HepG2 (cell line): ENCODE data around the gene TSGA10IP. TPM values are rescaled to one million over a fixed set of nuclear protein-coding genes. Genes with fewer than 3 reads are reported as not detected.

Experiments
- AHR ChIP-seq: IDR thresholded peaks from 2 replicates; pipeline ENCODE4 v1.6.1; 2018; ENCODE audit warnings: missing genetic modification reagents, missing compliant biosample characterization
- ATAD3A ChIP-seq: sonication (generic); formaldehyde crosslinking; IDR thresholded peaks from 2 replicates; pipeline ENCODE4 v1.4.0; 2020; ENCODE audit warnings: missing genetic modification reagents
- BRD4 ChIP-seq: sonication (generic); formaldehyde crosslinking; IDR thresholded peaks from 2 replicates; pipeline ENCODE4 v1.4.0; 2020; ENCODE audit warnings: missing genetic modification reagents
- BRF2 ChIP-seq: sonication (generic); formaldehyde crosslinking; IDR thresholded peaks from 2 replicates; pipeline ENCODE4 v1.8.1; 2022; ENCODE audit warnings: mild to moderate bottlenecking, missing genetic modification reagents
- DDIT3 ChIP-seq: sonication (generic); formaldehyde crosslinking; IDR thresholded peaks from 2 replicates; pipeline ENCODE4 v1.4.0; 2020; ENCODE audit warnings: mild to moderate bottlenecking, missing genetic modification reagents
- EP300 ChIP-seq, 3 experiments: sonication (generic) in 1 of 3; formaldehyde crosslinking in 1 of 3; IDR thresholded peaks; 2 replicates each; pipeline versions ENCODE4 v1.5.1 to v1.6.1; 2011 to 2020; ENCODE audit warnings: low read depth in 2 of 3, low read length in 2 of 3, borderline replicate concordance in 1 of 3, improper control_type of control experiment in 1 of 3, mild to moderate bottlenecking in 1 of 3, missing genetic modification reagents in 1 of 3, moderate library complexity in 1 of 3
- ETV5 ChIP-seq: IDR thresholded peaks from 2 replicates; pipeline ENCODE4 v1.6.1; 2018; ENCODE audit warnings: missing biosample characterization, missing genetic modification reagents, inconsistent platforms, borderline replicate concordance
- FOXA3 ChIP-seq: IDR thresholded peaks from 2 replicates; pipeline ENCODE4 v1.6.1; 2016; ENCODE audit warnings: missing genetic modification reagents, missing compliant biosample characterization
- MBD4 ChIP-seq: IDR thresholded peaks from 2 replicates; pipeline ENCODE4 v1.6.1; 2012; ENCODE audit warnings: low read length, inconsistent platforms, borderline replicate concordance
- RBM22 ChIP-seq: fragments of 200-400 bp; formaldehyde crosslinking; optimal IDR thresholded peaks from 2 replicates; pipeline ENCODE3; 2017; ENCODE audit warnings: mild to moderate bottlenecking, low read length, moderate library complexity
- RFX1 ChIP-seq: fragments of 450-650 bp; IDR thresholded peaks from 2 replicates; pipeline ENCODE4 v1.6.1; 2017
- RXRB ChIP-seq: IDR thresholded peaks from 2 replicates; pipeline ENCODE4 v1.6.1; 2016; ENCODE audit warnings: borderline replicate concordance, missing genetic modification reagents, missing compliant biosample characterization
- SCMH1 ChIP-seq: sonication (generic); formaldehyde crosslinking; IDR thresholded peaks from 2 replicates; pipeline ENCODE4 v1.9.0; 2021; ENCODE audit warnings: missing genetic modification reagents, mild to moderate bottlenecking, borderline replicate concordance
- ZBTB26 ChIP-seq: IDR thresholded peaks from 2 replicates; pipeline ENCODE4 v1.6.1; 2016; ENCODE audit warnings: missing compliant biosample characterization, missing genetic modification reagents, borderline replicate concordance
- ZNF597 ChIP-seq: sonication (generic); formaldehyde crosslinking; IDR thresholded peaks from 2 replicates; pipeline ENCODE4 v1.5.0; 2020; ENCODE audit warnings: missing genetic modification reagents
- ZNF770 ChIP-seq: sonication (generic); formaldehyde crosslinking; IDR thresholded peaks from 2 replicates; pipeline ENCODE4 v1.5.0; 2020; ENCODE audit warnings: mild to moderate bottlenecking, missing genetic modification reagents
- ZSCAN31 ChIP-seq: sonication (generic); formaldehyde crosslinking; IDR thresholded peaks from 2 replicates; pipeline ENCODE4 v1.5.0; 2020; ENCODE audit warnings: low read depth, mild to moderate bottlenecking, missing genetic modification reagents
- polyA plus RNA-seq, 8 experiments: library from polyadenylated mRNA; depleted of rRNA in 3 of 8; stranded (reverse) in 7 of 8; unstranded in 1 of 8; fragments of >200 nt; fragmentation: Illumina TruSeq in 4 of 8; extraction: Trizol in 4 of 8; gene quantifications; 2 replicates each; pipeline versions ENCODE4 v1.2.1 to v1.2.3, GENCODE V29; 2011 to 2016; ENCODE audit warnings: low read depth in 4 of 8, missing spikeins in 1 of 8, mixed read lengths in 1 of 8; ENCODE audit not compliant: insufficient read depth in 1 of 8
- total RNA-seq, 5 experiments: library from RNA; depleted of rRNA; stranded (reverse); fragments of >200 nt; fragmentation: Illumina TruSeq; extraction: Trizol; gene quantifications; 2 replicates each; pipeline ENCODE4 v1.2.3, GENCODE V29; 2016; ENCODE audit warnings: low read depth in 1 of 5
- TF ChIP-seq, protein P1 (sequence below): sonication (generic); formaldehyde crosslinking; IDR thresholded peaks from 2 replicates; pipeline ENCODE4 v1.5.0; 2020; ENCODE audit warnings: mild to moderate bottlenecking, missing genetic modification reagents, moderate library complexity
- TF ChIP-seq, protein P2 (sequence below): sonication (generic); formaldehyde crosslinking; IDR thresholded peaks from 2 replicates; pipeline ENCODE4 v1.4.0; 2020; ENCODE audit warnings: missing genetic modification reagents, low read depth, mild to moderate bottlenecking, borderline replicate concordance
- TF ChIP-seq, protein P3 (sequence below): sonication (generic); formaldehyde crosslinking; IDR thresholded peaks from 2 replicates; pipeline ENCODE4 v1.4.0; 2020; ENCODE audit warnings: mild to moderate bottlenecking, missing genetic modification reagents

The TSGA10IP gene
- total and polyA plus RNA-seq, 2 of the 13 experiments (the other 11 are each of a cell fraction or from before 2014, with no cell fraction given), result not detected

DNA sequence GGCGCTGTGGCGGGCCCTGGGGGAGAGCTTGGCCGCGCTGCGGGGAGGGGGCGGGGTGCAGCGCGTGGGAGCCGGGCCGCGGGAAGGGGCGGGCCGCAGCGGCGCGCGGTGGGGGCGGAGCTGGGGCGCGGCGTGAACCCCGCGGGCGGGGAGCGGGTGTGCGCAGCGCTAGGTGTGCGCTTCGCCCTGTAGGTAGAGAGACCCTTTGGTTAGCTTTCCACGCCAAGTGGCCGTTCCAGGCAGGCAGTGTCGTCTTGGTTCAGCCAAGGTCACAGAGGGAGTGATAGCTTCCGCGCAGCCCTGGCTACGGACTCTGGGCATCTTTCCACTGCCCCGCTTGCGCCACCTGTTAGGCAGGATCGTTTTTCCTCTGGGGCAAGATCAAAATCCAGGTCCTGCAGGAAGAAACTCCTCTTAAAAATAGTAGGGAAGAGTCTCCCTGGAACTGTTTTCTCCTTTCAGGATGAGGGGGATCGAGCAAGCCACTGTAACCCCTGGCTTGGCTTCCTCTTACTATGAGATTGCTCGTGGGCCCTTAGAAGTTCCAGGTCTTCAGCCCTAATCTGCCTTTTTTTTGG is 57.5 kb downstream of the TSGA10IP start (continued):
- TF ChIP-seq FOXA3 (CRISPR knock-in tag) (no peak), EP300 (IDR thresholded peaks at IDR 0.05; ENCODE audit: low read depth in 2 of 2, low read length in 2 of 2) (no peak), EP300 (CRISPR knock-in tag; IDR thresholded peaks at IDR 0.05; ENCODE audit: borderline replicate concordance) (no peak), BRD4 (CRISPR knock-in tag) (no peak), RBM22 (no peak), MBD4 (no peak), RFX1 (no peak), BRF2 (CRISPR knock-in tag) (no peak), ZNF770 (CRISPR knock-in tag) (no peak), ZNF597 (CRISPR knock-in tag) (no peak), ZBTB26 (CRISPR knock-in tag) (0 out of 2 replicates have a peak, but pooled peaks have one; percentile 31), ATAD3A (CRISPR knock-in tag) (no peak), RXRB (CRISPR knock-in tag) (0 out of 2 replicates have a peak, but pooled peaks have one; percentile 7), ZSCAN31 (CRISPR knock-in tag) (0 out of 2 replicates have a peak, but pooled peaks have one; percentile 7), AHR (CRISPR knock-in tag) (no peak), DDIT3 (CRISPR knock-in tag) (no peak), SCMH1 (CRISPR knock-in tag) (no peak), ETV5 (CRISPR knock-in tag) (no peak)
- TF ChIP-seq, protein P1, sequence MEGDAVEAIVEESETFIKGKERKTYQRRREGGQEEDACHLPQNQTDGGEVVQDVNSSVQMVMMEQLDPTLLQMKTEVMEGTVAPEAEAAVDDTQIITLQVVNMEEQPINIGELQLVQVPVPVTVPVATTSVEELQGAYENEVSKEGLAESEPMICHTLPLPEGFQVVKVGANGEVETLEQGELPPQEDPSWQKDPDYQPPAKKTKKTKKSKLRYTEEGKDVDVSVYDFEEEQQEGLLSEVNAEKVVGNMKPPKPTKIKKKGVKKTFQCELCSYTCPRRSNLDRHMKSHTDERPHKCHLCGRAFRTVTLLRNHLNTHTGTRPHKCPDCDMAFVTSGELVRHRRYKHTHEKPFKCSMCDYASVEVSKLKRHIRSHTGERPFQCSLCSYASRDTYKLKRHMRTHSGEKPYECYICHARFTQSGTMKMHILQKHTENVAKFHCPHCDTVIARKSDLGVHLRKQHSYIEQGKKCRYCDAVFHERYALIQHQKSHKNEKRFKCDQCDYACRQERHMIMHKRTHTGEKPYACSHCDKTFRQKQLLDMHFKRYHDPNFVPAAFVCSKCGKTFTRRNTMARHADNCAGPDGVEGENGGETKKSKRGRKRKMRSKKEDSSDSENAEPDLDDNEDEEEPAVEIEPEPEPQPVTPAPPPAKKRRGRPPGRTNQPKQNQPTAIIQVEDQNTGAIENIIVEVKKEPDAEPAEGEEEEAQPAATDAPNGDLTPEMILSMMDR (CRISPR knock-in tag), result peak; percentile 33
- TF ChIP-seq, protein P2, sequence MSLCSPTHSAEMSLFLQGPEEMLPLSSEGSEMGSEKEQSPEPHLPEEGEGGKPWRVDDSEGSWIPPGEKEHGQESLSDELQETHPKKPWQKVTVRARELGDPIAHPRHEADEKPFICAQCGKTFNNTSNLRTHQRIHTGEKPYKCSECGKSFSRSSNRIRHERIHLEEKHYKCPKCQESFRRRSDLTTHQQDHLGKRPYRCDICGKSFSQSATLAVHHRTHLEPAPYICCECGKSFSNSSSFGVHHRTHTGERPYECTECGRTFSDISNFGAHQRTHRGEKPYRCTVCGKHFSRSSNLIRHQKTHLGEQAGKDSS, result no peak
- TF ChIP-seq, protein P3, sequence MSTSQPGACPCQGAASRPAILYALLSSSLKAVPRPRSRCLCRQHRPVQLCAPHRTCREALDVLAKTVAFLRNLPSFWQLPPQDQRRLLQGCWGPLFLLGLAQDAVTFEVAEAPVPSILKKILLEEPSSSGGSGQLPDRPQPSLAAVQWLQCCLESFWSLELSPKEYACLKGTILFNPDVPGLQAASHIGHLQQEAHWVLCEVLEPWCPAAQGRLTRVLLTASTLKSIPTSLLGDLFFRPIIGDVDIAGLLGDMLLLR (CRISPR knock-in tag), result no peak
